ENCODE results near the gene TESK2. TPM values are rescaled to one million over a fixed set of nuclear protein-coding genes. Genes with fewer than 3 reads are reported as not detected.
A peak's percentile ranks its signal among the peaks of the same experiment; 100 is the strongest.
"Not testable (repeated sequence)": the region's sequence is repeated elsewhere in the genome, so short reads cannot be mapped to it uniquely, and the experiment has no call there.

Gene TESK2
- total RNA-seq, 1 donor from 2014 or later: 12.2 TPM

GRCh38 chr1:45470306-45470798, 20.6 kb downstream of the TESK2 start:
- Mint-ChIP-seq H3K4me3 (no peak overlapping the region), H3K27ac (no peak overlapping the region), H3K27me3 (no peaks in the 10 kb centered on the region), H3K36me3 (ENCODE audit: low read depth) (no peaks in the 10 kb centered on the region), H3K9me3 (no peaks in the 10 kb centered on the region), H3K4me1 (peaks cover 50% of the 10 kb centered on the region)
- DNase-seq (no peak), ATAC-seq (ENCODE audit: low read depth) (peak; percentile 19)
- no peak for TF ChIP-seq CTCF (IDR thresholded peaks at IDR 0.05)
- POLR2A ChIA-PET: interaction anchor here (0.6 to 1.3 kb wide), 5 partner anchors 10 to 77 kb away, joined by 3 to 6 read pairs (median 3); partner anchors contain the start of gene TESK2
- intact Hi-C loops (cut with micrococcal nuclease): no loop called here
- CTCF ChIA-PET: interaction anchor here (1.4 kb wide), 1 partner anchor 23 kb away, joined by 4 read pairs; no protein-coding TSS in a partner anchor

- intact Hi-C loops (cut with micrococcal nuclease): loop anchor here (1.0 to 5.0 kb wide), 3 partner anchors 35 to 75 kb away; no protein-coding TSS in a partner anchor
- CTCF ChIA-PET; H3K9me3 Mint-ChIP-seq; H3K27me3 Mint-ChIP-seq; H3K36me3 Mint-ChIP-seq (ENCODE audit: low read depth): not testable (repeated sequence)
- DNase-seq (peak; percentile 29), ATAC-seq (ENCODE audit: low read depth) (peak; percentile 78)
- POLR2A ChIA-PET: interaction anchor here (1.6 kb wide), 1 partner anchor 24 kb away, joined by 6 read pairs; the partner anchor contains the start of gene TESK2
- peak overlapping the region; percentile 30 for H3K27ac Mint-ChIP-seq
- H3K4me3 Mint-ChIP-seq: peak overlapping the region; percentile 38
- peaks cover 33% of the 10 kb centered on the region for H3K4me1 Mint-ChIP-seq
Measured at GRCh38 chr1:45467353-45467752, 23.6 kb downstream of the TESK2 start.

- Mint-ChIP-seq H3K27me3 (no peaks in the 10 kb centered on the region), H3K27ac (no peak overlapping the region), H3K4me3 (no peak overlapping the region), H3K4me1 (peaks cover 28% of the 10 kb centered on the region), H3K36me3 (ENCODE audit: low read depth) (peaks cover 6% of the 10 kb centered on the region), H3K9me3 (no peaks in the 10 kb centered on the region)
- DNase-seq (no peak), ATAC-seq (ENCODE audit: low read depth) (no peak)
- CTCF ChIA-PET: no interaction called here
- POLR2A ChIA-PET: no interaction called here
- no peak for TF ChIP-seq CTCF (IDR thresholded peaks at IDR 0.05)
- intact Hi-C loops (cut with micrococcal nuclease): loop anchor here (5.0 kb wide), 2 partner anchors 33 to 73 kb away; no protein-coding TSS in a partner anchor
Measured at GRCh38 chr1:45465277-45465676, 25.7 kb downstream of the TESK2 start.

- no peak for DNase-seq
- Mint-ChIP-seq H3K4me3 (no peak overlapping the region), H3K27me3 (no peaks in the 10 kb centered on the region), H3K27ac (no peak overlapping the region), H3K36me3 (ENCODE audit: low read depth) (peaks cover 21% of the 10 kb centered on the region), H3K9me3 (no peaks in the 10 kb centered on the region), H3K4me1 (peaks cover 21% of the 10 kb centered on the region)
- CTCF ChIA-PET: no interaction called here
- POLR2A ChIA-PET: interaction anchor here (0.7 kb wide), 1 partner anchor 11 kb away, joined by 3 read pairs; no protein-coding TSS in a partner anchor
- no peak for ATAC-seq (ENCODE audit: low read depth)
- intact Hi-C loops (cut with micrococcal nuclease): no loop called here
- TF ChIP-seq CTCF (IDR thresholded peaks at IDR 0.05): no peak
Measured at GRCh38 chr1:45458894-45459293, 32.1 kb downstream of the TESK2 start.

GRCh38 chr1:45456531-45456930, 34.4 kb downstream of the TESK2 start:
- ChIA-PET POLR2A (no interaction called here), CTCF (no interaction called here)
- TF ChIP-seq CTCF (IDR thresholded peaks at IDR 0.05): no peak

GRCh38 chr1:45455162-45455561, 35.8 kb downstream of the TESK2 start:
- CTCF ChIA-PET: no interaction called here
- Mint-ChIP-seq H3K9me3 (no peaks in the 10 kb centered on the region), H3K27me3 (no peaks in the 10 kb centered on the region), H3K27ac (no peak overlapping the region), H3K4me1 (peaks cover 18% of the 10 kb centered on the region), H3K4me3 (no peak overlapping the region), H3K36me3 (ENCODE audit: low read depth) (peaks cover 28% of the 10 kb centered on the region)
- no peak for TF ChIP-seq CTCF (IDR thresholded peaks at IDR 0.05)
- intact Hi-C loops (cut with micrococcal nuclease): no loop called here
- DNase-seq (no peak), ATAC-seq (ENCODE audit: low read depth) (no peak)
- POLR2A ChIA-PET: no interaction called here

More at GRCh38 chr1:45456531-45456930, 34.4 kb downstream of the TESK2 start:
- Mint-ChIP-seq H3K4me1 (peaks cover 21% of the 10 kb centered on the region), H3K9me3 (no peaks in the 10 kb centered on the region), H3K4me3 (no peak overlapping the region), H3K36me3 (ENCODE audit: low read depth) (peaks cover 22% of the 10 kb centered on the region), H3K27ac (no peak overlapping the region), H3K27me3 (no peaks in the 10 kb centered on the region)
- DNase-seq: no peak
- intact Hi-C loops (cut with micrococcal nuclease): no loop called here
- no peak for ATAC-seq (ENCODE audit: low read depth)
